Activated CD4-positive, CD25-positive, alpha-beta regulatory T cell treated with anti-CD3 and anti-CD28 coated beads, Interleukin-2, amount 50 U/mL, for 24 hours (primary cell): ENCODE data around the gene REC8.

ENCODE experiments used
- ATAC-seq, 2 donors: fragments of 150-1000 bp; cut with Tn5 transposase; one replicate each; pipeline ENCODE4 v1.10.0; 2021; ENCODE audit warnings: mild to moderate bottlenecking in 1 of 2, moderate library complexity in 1 of 2

The REC8 gene, protein sequence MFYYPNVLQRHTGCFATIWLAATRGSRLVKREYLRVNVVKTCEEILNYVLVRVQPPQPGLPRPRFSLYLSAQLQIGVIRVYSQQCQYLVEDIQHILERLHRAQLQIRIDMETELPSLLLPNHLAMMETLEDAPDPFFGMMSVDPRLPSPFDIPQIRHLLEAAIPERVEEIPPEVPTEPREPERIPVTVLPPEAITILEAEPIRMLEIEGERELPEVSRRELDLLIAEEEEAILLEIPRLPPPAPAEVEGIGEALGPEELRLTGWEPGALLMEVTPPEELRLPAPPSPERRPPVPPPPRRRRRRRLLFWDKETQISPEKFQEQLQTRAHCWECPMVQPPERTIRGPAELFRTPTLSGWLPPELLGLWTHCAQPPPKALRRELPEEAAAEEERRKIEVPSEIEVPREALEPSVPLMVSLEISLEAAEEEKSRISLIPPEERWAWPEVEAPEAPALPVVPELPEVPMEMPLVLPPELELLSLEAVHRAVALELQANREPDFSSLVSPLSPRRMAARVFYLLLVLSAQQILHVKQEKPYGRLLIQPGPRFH

DNA sequence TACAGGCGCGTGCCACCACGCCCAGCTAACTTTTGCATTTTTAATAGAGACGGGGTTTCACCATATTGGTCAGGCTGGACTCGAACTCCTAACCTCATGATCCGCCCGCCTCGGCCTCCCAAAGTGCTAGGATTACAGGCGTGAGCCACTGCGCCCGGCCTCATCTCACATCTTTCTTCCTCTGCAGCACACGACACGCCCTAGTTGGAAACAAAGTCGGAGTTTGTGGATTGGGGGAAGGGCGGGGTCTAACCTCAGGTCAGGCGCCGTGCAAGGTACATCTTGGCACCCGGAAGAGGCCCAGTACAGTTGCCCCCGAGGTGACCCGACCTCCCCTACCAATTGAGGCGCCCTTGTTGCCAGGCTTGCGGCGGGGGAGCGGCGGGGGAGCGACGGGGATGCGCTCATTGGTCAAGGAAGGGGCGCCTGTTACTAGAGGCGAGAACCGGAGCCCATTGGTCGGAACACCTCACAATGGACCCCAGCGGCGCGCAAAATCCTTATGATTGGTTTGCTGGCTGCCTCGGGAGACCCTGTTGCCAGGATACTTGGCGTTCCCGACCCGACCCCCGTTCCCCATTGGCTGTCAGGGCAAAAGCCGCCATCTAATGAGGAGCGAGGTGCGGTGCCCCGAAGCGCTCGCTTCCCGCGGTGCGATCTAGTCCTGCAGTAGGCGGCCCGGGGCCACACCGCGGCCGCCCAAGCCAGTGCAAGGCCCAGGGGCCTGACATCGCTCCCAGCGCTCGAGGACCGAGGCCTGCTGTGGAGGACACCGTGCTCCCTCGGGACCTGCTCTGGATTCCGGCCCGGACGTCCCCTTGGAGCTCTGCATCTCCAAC, at the start of gene REC8:
Gene REC8 (plus strand): TSS at position 659 of the 839 bp plus-strand sequence. CDS start 473 bp downstream, outside the sequence.
- ATAC-seq, result peak; percentile 76 to 80

DNA sequence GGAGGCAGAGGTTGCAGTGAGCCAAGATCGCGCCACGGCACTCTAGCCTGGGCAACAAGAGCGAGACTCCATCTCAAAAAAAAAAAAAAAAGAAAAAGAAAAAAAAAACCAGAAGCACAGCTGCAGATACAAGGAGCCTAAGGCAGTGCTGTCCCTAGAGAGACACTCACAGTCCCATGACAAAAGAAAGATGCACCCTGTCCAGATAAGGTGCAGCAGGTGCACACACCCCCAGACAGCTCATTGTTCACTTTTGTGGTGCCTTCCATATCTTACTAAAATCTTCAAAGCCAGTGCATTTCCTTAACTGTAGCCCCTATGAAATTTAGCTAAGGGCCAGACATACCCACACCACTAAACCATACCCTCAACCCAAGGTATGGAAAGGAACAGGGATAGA, 49.5 kb upstream of the REC8 start:
- ATAC-seq, result no peak

DNA sequence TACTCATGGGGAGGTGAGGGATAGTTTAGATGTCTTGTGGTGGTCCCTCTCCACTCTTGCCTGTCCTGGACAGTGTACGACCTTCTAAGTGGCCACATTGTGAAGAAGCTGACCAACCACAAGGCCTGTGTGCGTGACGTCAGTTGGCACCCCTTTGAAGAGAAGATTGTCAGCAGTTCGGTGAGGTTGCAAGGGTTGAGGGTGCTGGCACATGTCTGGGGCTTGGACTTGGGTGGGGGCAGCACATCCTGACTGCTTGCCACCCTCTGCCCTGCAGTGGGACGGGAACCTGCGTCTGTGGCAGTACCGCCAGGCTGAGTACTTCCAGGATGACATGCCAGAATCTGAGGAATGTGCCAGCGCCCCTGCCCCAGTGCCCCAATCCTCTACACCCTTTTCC, 49.0 kb upstream of the REC8 start:
- no peak for ATAC-seq

DNA sequence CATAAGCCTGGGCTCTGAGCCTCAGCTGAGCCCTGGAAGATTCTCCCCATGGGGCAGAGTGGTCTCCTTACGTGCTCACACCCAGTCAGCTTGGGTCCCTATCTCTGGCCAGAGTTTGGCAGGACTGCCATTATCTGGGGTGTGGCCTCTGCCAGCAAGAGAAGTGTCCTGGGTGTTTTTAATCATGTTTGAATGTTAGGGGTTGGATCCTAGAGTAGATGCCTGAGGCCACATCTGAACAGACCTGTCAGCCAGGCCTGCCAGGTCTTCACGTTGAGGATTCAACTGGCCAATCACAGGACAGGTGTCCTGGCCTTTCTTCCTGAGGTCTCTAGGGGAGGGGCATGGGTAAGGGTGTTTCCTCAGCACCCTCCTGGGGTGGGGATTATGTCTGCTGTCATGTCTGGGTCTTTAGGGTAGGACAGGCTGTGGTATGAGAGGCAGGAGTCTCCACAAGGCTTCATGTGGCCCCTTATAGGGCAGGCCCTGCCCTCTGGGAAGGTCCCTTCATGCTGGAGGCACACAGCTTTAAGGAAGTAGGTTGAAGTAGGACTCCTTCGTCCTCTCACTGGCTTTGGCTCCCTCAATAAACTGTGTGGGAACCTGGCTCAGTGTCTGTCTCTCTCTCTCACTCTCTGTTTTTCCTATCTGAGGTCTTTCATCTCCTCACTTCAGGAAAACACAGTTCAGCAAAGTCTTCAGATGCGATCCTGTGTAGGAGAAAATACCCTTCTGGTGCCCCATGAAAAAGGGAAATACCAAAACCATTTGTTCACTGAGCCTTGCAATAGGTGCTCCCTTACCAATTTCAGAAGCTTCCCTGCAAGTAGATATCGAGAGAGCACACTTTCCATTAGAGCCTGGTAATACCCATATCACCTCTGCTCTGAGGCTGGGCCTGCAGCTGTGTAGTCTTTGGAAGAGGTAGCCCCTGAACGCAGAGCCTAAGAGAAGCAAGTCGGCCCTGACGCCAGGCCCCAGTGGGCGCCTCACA, 48.2 kb upstream of the REC8 start:
- ATAC-seq, result peak; percentile 64 to 76

GRCh38 chr14:24126939-24127338, 44.9 kb upstream of the REC8 start:
- no peak for ATAC-seq

- ATAC-seq, result no peak
These were observed 44.2 kb upstream of the REC8 start for GRCh38 chr14:24127673-24128072.

GRCh38 chr14:24129410-24129998, 42.4 kb upstream of the REC8 start:
- no peak for ATAC-seq

DNA sequence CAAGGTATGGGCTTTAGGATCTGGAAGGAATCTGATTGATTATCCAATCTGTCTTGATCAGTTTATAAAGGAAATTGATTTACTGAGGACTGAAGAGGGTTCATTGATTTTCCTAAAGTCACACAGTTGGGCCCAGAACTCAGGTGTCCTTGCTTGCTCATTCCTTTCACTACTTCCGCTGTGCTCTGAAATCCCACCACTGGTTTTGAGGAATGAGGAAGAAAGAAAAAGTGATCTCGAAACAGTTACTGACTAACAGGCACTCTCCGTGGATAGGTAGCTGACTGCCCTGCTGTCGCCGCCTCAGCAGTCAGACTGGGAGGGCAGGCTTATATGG, 41.5 kb upstream of the REC8 start, which contains the start of gene FITM1:
Gene FITM1 (plus strand): TSS at position 280 of the 337 bp plus-strand sequence. CDS start 905 bp downstream, outside the sequence.
- no peak for ATAC-seq

DNA sequence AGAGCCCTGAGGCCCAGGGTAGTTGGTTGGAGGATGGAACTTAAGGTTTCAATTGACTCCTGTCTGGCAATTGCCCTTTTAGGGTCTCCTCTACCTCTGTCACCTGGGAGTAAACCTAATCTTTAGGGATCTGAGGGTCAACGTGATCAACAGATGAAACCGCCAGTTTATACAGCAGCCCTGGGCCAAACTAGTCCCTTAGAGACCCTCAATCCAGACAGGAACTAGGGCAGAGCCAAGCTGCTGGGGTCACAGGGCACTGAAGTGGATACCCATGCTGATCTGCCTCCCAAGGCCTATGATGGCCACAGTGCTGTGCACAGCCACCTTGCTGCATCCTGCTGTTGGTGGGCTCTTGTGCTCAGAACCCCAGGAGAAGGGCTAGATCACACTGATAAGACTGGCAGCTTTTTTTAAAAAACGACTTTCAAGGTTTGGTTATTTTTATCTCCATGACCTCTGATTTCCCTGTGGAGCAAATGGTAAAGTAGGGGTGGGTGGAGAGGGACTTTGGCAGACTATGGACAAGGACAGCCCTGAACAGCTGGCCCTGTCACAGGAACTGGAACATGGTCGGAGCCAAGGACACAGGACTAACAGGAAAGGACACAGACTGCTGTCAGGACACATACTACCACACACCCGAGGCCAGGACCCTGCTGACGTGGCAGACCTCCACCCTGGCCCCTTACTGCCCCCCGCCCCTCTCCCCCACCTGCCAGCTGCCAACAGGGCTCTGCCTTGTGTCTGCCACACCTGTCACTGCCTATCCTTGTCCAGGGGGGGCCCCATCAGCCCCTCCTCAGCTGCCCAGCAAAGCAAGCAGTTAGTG, 40.9 kb upstream of the REC8 start:
- no peak for ATAC-seq

DNA sequence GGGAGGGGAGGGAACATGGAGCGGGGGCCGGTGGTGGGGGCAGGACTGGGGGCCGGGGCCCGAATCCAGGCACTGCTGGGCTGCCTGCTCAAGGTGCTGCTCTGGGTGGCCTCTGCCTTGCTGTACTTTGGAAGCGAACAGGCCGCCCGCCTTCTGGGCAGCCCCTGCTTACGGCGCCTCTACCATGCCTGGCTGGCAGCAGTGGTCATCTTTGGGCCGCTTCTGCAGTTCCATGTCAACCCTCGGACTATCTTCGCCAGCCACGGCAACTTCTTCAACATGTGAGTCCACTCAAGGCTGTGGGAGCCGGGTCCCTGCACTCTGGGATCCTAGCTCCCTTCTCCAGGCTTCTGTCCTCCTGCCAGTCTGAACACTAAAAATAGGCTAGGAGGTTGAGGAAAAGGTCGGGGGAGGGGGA, 40.3 kb upstream of the REC8 start:
- ATAC-seq, result no peak

DNA sequence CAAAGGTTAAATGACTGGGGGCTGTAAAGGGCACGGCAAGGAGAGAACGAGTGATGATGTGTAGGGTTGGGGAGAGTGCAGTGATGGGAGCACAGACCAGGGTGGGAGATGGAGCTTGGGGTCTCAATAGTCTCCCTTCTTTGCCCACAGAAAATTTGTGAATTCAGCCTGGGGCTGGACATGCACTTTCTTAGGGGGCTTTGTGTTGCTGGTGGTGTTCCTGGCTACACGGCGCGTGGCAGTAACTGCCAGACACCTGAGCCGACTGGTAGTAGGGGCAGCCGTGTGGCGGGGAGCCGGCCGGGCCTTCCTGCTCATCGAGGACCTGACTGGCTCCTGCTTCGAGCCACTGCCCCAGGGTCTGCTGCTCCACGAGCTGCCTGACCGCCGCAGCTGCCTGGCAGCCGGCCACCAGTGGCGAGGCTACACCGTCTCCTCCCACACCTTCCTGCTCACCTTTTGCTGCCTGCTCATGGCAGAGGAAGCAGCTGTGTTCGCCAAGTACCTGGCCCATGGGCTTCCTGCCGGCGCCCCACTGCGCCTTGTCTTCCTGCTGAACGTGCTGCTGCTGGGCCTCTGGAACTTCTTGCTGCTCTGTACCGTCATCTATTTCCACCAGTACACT, 39.7 kb upstream of the REC8 start:
- no peak for ATAC-seq

DNA sequence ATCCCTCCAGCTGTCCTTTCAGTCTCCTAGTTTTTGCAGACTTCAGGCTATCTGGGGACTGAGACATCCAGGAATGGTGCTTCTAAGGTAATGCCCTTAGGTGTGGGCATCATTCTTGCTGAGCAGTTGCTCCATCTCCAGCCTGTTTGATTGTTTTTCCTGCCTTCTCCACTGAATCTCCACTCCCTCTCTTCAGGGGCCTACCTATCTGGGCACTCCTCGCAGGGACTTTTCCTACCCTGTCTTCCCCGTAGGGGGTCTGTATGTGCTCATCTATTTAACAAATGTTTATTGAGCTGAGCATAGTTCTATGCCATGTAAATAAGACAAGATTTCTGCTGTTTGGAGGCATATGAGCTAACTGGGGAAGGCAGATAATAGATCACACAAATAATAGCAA, 38.9 kb upstream of the REC8 start:
- ATAC-seq, result no peak

GRCh38 chr14:24133735-24134134, 38.1 kb upstream of the REC8 start:
- ATAC-seq, result no peak

DNA sequence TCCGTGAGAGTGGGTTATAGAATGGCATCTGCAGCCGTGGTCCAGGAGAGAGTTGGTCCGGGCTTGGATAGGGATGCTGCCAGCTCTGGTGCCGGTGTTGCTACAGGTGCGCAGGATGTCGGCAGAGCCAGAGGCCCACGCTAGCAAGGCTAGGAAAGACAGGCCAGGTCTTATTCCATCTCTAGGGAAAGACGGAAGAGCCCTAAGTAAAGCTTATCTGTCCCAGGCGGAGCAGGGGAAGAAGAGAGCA, 36.4 kb upstream of the REC8 start:
- no peak for ATAC-seq

DNA sequence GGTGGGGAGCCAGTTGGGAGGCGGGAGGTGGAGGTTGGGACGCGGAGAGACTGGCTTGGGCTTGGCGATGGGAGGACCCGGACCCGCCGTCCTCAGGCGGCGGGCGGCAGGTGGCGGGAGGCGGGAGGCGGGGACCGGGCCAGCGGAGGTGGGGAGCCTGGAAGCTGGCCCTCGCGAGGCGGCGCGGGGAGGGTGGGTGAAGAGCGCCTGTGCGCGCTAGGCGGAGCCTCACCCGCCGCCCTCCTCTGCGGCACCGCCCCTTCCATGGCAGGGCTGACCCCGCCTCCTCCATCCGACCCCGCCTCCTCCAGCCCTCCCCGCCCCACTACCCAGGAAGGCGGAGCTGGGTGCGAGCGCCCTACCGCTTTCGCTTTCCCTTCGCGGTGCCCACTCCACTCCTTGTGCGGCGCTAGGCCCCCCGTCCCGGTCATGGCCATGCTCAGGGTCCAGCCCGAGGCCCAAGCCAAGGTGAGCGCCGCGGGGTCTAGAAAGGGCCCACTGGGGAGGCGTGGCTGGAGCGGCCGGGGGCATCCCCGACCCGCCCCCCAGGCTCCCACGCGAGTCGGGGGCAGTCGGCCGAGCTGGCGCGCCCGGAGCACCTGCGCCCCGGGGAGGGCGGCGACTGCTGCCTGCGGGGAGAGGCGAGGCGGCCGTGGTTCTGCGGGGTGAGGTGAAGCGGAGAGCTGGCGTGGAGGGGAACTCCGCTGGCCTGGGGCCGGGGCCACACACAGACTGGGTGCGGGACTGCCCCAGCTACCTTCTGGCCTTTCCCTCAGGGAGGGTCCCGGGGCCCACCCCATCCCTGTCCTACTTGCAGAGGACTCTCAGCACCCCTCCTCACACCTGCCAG, 35.8 kb upstream of the REC8 start, which contains the start of gene PSME1:
Gene PSME1 (plus strand): TSS at position 361 of the 850 bp plus-strand sequence. CDS start 69 bp downstream, at position 430.
- peak; percentile 89 for ATAC-seq

DNA sequence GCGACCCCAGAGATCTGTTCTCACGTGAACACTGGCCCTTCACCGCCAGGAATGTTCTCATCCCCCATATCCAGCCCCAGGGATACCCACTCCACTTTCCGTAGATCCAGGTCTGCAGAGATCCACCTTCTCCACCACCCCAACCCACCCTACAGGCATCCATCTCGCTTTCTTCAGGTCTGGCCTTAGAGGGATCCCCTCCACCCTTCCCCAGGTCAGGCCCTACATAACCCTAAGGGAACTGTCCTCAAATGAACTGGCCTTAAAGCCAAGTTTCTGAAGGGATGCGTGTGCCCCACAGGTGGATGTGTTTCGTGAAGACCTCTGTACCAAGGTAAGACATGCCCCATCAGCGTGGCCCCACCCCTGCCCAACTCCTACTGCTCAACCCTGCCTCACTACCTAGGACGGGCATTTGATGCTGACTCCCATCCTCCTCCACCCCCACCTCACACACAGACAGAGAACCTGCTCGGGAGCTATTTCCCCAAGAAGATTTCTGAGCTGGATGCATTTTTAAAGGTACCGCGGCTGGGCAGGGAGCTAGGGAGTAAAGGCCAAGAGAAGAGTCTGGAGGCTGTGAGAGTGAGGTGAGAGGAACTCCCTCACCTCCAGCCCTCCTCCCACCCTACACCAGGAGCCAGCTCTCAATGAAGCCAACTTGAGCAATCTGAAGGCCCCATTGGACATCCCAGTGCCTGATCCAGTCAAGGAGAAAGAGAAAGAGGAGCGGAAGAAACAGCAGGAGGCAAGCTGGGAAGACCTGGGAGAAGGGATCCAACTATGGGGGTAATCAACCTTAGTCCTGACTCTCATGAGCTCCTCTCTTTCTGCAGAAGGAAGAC, 35.0 kb upstream of the REC8 start:
- no peak for ATAC-seq

GRCh38 chr14:24137529-24138395, 34.1 kb upstream of the REC8 start:
- ATAC-seq, result no peak
